Head of caudate nucleus (tissue), 42 donors: ENCODE measurements around the gene ATP11C.
"Not testable (repeated sequence)": the region's sequence is repeated elsewhere in the genome, so short reads cannot be mapped to it uniquely, and the experiment has no call there.

ENCODE experiments used
- DNase-seq, 42 donors: peaks; one replicate each; pipeline versions ENCODE4 v3.0.0 to v3.0.0-alpha.2; 2020 to 2021; ENCODE audit warnings: mixed read lengths in 7 of 42
- intact Hi-C: fragments of 100-400 bp; cut with DNase I; formaldehyde crosslinking; loops from one replicate; pipeline ENCODE4 v1.15.0; 2022

The ATP11C gene

DNA sequence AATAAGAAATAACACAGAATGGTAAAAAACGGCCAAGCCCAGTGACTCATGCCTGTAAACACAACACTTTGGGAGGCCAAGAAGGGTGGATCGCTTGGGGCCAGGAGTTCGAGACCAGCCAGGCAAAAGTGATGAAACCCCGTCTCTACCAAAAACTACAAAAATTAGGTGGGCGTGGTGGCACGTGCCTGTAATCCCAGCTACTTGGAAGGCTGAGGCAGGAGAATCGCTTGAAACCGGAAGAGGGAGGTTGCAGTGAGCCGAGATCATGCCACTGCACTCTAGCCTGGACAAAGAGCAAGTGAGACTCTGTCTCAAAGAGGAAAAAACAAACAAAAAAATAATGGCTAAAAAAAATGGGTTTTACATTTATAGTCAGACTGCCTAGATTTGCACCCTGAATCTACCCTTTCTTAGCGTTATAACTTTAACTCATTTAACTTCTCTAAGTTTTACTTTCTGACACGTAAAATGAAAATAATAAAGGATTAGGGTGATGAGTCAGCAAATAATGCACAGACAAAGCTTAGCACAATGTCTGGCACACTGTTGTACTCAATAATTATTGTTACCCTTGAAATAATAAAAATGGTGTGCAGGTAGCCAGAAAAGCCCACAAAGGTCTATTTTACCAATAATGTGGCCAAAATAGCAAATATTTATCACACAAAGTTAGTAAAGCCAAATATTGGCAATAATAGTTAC lies 55.0 kb downstream of the ATP11C start:
- DNase-seq = no peak
- intact Hi-C loops = no loop called here

DNA sequence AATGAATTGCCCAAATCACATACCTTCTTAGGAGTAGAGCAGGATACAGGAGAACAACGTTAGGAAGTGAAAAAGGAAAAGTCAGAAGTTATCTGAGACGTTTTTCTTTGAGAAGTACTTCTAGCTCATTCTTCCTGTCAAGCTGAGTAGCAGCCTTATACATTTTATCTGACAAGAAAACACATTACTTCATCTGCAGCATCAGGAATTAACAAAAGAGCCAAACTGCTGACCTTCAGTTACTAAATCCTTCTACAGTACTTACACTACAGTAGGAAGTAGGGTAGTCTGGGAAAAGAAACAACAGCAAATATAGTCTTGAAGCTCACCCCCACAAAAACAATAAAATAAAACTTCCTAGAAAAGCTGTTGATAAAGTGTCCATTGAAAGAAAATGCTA lies 57.0 kb downstream of the ATP11C start:
- intact Hi-C loops = no loop called here

DNA sequence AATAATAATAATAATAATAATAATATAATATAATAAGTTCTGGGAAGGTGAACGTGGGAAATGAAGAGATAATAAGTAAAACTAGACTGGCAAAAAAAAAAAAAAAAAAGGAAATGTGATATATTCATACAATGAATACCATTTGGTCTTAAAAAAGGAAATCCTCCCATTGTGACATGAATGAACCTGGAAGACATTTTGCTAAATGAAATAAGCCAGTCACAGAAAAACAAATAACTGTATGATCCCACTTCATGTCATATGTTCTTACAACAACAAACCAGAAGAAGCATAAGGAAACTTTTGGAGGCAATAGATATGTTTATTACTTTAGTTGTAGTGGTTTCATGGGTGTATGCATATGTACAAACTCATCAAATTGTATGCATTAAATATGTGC lies 63.1 kb downstream of the ATP11C start:
- intact Hi-C loops = no loop called here

More for the DNA sequence above, 57.0 kb downstream of the ATP11C start:
- no peak for DNase-seq

DNA sequence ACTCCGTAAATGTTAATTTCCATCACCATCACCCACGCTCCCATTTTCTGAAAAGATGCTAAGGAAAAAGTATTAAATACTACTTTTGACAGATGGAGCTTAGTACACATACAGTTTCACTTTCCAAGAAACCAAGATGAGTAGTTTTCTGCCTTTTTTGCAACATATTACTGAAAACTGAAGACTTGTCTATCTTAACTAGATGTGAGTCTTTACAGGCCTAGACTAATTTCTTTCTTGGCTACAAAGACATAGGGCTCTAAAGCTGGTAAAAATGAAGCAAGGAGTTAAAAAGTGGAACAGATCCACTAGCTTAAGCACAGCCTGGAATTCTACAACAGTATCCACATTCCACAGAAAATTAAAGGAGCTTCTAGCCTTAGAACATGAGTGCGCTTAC lies 68.2 kb downstream of the ATP11C start:
- no peak for DNase-seq
- intact Hi-C loops = no loop called here

More for the DNA sequence above, 63.1 kb downstream of the ATP11C start:
- no peak for DNase-seq

DNA sequence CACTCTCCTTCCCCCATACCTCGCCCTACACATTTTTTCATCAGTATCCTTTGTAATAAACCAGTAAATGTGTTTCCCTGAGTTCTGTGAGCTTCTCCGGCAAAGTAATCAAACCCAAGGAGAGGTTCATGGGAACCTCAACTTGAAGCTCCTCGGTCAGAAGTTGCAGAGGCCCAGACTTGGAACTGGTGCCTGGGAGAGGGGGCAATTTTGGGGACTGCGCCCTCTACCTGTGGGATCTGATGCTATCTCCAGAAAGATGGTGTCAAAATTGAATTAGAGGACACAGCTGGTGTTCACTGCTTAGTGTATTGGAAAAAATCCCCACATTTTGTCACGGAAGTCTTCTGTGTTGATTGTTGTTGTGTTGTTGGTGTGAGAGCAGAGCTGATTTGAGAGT lies 70.6 kb downstream of the ATP11C start:
- no peak for DNase-seq
- intact Hi-C loops = no loop called here

DNA sequence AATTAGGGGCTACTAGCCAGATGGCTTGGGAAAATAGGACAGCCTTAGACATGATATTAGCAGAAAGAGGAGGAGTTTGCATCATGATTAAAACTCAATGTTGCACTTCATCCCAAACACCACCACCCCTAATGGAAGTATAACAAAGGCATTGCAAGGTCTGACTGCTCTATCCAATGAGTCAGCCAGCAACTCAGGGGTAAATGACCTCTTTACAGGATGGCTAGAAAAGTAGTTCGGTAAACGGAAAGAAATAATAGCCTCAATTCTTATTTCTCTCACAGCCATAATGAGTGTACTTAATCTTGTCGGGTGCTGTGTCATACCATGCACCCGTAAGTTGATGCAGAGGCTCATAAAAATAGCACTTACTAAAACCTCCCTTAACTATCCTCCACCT lies 76.0 kb downstream of the ATP11C start:
- intact Hi-C loops, DNase-seq: not testable (repeated sequence)

DNA sequence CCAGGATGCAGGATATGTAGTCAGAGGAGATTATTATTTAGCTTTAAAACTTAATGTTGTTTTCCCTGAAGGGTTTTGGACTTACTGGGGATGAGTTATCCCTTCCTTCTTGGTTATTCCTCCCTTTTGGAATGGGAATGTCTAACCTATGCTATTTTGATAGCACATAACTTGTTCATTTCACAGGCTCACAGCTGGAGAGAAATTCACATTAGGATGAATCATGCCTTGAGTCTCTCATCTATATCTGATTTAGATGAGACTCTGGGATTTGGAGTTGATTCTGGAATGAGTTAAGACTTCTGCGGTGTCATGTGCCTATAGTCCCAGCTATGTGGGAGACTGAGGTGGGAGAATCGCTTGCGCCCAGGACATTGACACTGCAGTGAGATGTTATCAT lies 81.1 kb downstream of the ATP11C start:
- intact Hi-C loops = no loop called here
- no peak for DNase-seq

DNA sequence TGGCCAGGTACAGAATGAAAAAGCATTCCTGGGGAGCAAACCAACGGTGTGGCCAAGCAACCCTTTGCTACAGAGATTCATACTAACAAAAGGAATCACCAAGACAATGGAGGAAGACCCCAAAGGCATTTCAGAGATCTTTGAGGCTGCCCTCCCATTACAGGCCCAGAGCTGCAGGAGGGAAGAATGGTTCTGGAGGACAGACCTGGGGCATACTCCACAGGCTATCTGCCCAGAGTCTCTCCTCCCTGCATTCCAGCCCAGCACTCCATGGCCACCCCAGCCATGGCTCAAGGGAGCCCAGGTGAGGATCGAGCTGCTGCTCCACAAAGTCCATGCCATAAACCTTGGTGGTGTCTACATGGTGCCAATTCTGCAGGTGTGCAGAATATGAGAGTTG lies 81.9 kb downstream of the ATP11C start:
- no peak for DNase-seq
- intact Hi-C loops = no loop called here

DNA sequence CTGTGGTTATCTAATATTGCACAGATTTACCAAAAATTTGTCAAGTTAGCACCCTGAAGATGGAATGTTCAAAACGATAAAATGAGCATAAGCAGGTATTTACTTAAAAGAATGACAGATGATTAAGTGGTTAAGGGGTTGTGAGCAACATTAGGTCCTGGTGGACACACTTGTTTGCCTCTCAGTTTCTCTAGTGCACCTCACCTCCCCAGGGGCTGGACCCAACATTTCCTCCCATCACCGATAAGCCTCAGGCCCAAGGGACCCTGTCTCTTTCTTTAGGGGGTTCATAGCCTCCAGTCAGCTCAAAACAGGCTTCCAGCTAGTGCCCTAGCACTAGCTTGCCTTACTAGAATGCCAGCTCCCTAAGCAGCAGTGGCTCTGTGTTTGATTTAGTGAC lies 88.0 kb downstream of the ATP11C start:
- no peak for DNase-seq
- intact Hi-C loops = no loop called here

DNA sequence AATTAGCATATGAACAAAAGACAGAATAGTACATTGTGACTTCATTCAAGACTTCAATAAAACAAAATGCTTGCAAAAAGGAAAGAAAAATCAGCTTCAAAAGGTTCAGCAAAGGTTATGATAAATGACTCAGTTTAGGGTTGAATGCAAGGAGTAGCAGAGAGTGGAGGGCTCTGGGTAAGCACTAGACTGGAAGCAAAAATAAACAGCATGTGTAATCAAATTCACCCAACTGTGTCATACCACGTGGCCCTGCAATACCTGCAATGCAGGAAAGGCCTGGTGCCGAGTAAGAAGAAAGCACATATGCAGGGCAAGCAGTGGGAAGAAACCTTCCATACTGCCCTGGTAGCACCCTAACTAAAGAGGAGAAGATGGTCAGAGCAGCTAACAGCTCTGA lies 88.7 kb downstream of the ATP11C start:
- DNase-seq = no peak
- intact Hi-C loops = no loop called here

DNA sequence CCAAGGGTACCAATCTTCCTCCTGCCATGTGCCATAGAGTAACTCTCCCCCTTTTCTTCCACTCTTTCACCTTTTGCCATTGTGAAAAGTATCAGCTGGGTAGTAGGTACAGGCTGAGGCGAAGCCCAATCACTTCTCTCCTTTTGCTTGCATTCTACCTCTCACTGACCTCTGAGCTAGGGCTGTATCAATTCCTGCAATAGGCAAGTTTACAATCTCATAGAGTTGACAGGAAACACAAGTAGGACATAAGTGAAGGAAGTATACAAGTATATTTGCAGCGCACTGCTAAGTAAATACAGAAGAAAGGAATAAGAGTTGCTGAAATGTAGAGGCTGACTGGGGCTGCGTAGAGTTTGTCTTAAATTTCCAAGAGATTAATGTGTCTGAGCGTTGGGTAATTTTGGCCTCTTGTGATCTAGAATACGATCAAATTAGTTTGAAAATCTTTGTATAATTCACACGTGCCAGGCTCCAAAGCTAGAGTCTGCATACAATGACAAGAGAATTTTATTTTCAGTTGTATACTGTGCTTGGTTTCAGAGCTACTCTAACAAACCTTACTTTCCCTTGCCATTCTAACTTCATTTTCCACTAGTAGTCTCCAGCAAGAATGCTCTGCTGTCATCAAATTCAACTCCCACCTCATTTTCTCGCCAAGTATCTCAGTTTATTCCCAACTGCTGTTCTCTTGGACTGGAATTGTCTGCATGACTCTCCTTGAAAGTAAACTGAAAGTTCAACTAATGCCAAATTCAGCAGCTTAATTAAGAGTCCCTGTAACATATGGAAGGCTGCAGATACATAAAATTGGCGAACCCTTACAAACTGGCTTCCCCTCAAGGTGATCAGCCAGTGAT lies 90.3 kb downstream of the ATP11C start:
- intact Hi-C loops = no loop called here
- DNase-seq = no peak

DNA sequence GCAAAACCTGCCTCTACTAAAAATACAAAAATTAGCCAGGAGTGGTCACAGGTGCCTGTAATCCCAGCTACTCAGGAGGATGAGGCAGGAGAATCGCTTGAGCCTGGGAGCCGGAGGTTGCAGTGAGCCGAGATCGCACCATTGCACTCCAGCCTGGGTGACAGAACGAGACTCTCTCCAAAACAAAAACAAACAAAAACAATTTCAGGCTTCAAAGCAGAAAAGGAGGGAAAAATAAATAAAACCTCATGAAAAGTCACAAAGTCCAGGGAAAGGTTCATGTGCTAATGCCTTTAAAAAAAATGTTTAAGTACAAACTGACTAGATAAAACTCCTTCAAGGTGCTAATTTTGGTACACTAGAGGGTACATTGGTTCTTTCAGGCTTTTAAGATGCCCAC lies 96.5 kb downstream of the ATP11C start:
- DNase-seq, intact Hi-C loops: not testable (repeated sequence)

DNA sequence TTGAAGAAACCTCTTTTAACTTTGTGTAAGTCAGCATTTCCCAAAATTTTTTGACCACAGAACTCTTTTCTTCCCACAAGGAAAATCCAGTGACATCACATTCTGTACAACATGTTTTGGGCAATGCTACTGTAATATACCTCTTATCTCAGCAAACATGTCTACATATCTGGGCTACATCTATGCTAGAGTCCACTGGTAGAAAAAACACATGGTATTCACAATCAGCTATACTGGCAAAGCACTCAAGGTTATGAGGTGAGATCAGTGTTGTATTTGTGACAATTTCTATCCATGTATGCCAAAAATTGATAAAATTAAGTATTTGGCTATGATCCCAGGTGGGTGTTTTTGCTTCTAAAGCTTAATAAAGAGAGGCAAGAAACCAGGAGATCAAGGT lies 98.0 kb downstream of the ATP11C start:
- intact Hi-C loops = no loop called here
- DNase-seq = no peak

DNA sequence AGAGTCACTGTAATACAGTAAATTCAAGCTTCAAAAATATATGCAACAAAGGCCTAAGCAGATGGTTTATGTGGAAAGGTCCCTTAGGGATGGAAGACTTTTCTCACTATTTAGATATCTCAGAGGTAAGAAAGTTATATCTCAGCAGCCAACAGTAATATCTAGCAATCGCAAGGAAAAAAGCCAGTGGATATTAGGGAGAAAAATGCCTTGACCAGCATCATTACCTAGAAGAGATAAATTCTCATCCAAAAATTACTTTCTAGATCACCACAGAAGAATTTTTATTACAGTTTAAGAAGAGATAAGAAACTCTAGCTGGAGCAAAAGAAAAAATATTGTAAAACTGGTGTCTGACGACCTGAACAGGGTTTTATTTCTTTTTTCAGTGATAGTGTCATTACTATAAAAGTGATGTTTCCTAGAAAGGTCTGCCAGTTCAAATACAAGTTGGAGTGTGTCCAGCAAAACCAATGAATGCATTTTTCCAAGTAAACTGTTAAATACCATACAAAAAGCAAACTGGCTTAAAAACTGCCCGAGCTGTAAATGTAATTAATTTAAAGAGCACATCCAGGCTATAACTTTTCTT lies 100.0 kb downstream of the ATP11C start:
- intact Hi-C loops = no loop called here

DNA sequence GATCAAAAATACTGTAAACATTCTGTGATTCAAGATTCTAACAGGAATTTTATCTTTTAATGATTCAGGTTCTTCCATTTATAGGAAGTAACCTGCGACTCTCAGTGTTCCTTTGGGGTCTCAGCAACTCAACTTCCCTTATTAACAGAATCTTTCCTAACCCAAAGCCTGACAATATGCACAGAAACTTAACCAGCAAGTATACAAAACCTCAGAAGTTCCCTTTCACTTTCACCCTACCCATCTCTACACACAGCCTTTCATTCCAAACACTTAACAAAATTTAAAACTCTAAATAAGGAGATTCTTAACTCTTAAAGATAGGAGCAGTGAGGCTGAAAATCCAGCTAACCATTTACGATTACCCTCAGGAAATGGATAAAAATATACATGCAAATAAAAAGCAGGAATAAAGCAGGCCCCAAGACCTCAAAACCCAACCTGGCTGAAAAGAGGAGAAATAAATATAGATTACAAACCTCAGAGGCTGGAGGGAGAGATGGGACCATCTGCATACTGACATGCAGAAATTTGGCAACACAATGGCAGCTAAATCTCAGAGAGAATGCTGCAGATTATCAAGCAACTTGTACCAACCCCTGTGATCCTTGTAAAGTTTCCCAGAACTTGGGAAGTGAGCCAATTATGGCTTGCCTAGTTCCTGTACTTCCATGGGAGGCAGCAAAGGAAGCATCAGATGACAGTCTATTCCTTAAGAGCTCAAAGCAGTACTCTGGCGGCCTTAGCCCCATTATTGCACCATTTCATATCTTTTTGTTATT lies 101.0 kb downstream of the ATP11C start:
- intact Hi-C loops = no loop called here
- DNase-seq = no peak

More for the DNA sequence above, 100.0 kb downstream of the ATP11C start:
- no peak for DNase-seq

DNA sequence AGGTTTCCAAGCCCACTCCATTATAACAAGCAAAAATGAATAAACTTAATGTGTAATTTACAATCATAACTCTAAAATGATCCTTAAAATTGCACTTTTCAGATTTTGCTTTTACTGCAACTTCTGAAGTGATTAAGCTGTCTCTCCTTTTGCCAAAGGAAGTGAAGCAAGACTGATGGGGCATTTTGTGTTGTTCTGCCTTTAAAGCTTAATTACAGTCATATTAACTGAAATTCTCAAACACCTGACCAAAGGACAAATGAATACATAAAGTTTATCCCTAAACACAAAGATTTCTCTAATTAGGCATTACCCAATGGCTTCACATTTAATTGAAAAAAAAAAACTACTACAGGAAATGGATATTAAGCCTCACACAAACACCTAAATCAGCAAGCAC lies 101.8 kb downstream of the ATP11C start:
- intact Hi-C loops = no loop called here
- DNase-seq = no peak

DNA sequence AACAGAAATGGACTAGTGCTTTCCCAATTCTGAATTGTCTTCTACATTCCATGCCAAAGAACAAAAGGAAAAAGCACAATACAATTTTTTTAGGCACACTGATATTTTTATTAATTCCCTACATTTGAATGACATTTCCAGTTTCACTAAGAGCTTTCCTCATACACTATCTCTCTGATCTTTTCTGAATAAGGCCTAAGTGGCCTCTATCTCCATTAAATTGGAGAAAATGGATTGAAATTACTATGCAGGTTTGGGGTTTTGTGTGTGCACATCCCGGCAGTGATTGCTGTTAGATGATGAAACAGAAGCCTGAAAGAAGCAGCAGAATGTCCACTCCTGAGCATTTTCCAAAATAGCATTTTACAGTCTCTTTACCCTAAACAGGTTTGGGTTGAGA lies 104.0 kb downstream of the ATP11C start:
- intact Hi-C loops = no loop called here
- DNase-seq = no peak

DNA sequence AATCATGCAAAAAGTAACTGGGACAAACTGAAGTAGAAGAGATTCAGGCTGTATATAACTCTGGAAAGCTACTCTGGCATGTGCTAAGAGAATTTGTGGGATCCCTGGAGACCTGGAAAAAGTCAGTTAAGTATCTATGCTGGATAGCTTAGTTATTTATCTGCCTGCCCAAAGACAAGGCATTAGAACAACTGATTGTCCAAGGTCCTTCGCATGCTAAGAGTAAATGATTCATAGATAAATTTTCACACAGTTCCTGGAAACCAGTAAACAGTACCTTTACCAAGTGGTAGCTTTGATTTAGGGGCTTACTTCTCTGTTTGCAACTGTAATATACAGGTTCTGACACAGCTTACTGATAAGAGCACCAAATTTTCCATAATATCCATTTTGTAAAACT lies 104.8 kb downstream of the ATP11C start:
- intact Hi-C loops = no loop called here
- no peak for DNase-seq
